H1 (cell line): ENCODE data around the gene TEX38.

Experiments used
- EZH2 ChIP-seq: fragments of 200-600 bp; sonication (generic); IDR thresholded peaks from 2 replicates; pipeline ENCODE4 v1.7.1; 2012; ENCODE audit warnings: low read depth, mild to moderate bottlenecking, moderate library complexity, low read length, inconsistent platforms; ENCODE audit not compliant: severe bottlenecking
- JUND ChIP-seq: IDR thresholded peaks from 2 replicates; pipeline ENCODE4 v1.6.1; 2011; ENCODE audit warnings: mild to moderate bottlenecking, improper control_type of control experiment, low read length
- POLR2A ChIP-seq, 2 experiments: IDR thresholded peaks; 1 replicate in 1 of 2; 2 replicates in 1 of 2; pipeline ENCODE4 v1.6.1; 2011; ENCODE audit warnings: low read depth in 2 of 2, low read length in 2 of 2, mild to moderate bottlenecking in 2 of 2; ENCODE audit errors: control extremely low read depth in 1 of 2
- SIN3A ChIP-seq, 2 experiments: IDR thresholded peaks in 1 of 2; conservative IDR thresholded peaks in 1 of 2; 2 replicates each; pipeline ENCODE4 v1.6.1; 2011 to 2012; ENCODE audit warnings: low read length in 2 of 2, improper control_type of control experiment in 1 of 2, low read depth in 1 of 2, mild to moderate bottlenecking in 1 of 2
- SUZ12 ChIP-seq: fragments of 200-600 bp; sonication (generic); IDR thresholded peaks from 2 replicates; pipeline ENCODE4 v1.6.1; 2012; ENCODE audit warnings: mild to moderate bottlenecking, inconsistent platforms, low read length, moderate library complexity, mixed read lengths
- TF ChIP-seq, protein P1 (sequence below), 3 experiments: IDR thresholded peaks; 1 replicate in 2 of 3; 2 replicates in 1 of 3; pipeline versions ENCODE4 v1.5.1 to v1.6.1; 2011; ENCODE audit warnings: low read length in 3 of 3, mild to moderate bottlenecking in 3 of 3, inconsistent platforms in 2 of 3, low read depth in 1 of 3, moderate library complexity in 1 of 3; ENCODE audit not compliant: insufficient read depth in 1 of 3; ENCODE audit errors: control extremely low read depth in 1 of 3

DNA sequence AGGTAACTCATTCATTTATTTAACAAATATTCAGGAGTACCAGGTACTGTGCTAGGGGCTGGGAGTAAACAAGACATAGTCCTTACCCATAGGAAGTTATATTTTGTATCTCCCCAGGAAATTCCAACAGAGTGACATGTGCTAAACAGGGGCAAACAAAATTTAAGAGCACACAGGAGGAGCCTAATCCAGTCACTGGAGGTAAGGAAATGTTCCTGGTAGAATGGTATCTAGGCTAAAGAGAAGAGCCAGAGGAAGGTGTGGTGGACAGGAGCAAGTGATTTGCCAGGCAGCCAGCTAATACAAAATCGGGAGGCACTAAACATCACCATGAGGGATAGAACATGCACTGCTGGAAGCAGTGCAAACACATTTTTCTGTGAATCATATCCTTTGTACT lies 10.4 kb downstream of the TEX38 start:
- TF ChIP-seq, protein P1, sequence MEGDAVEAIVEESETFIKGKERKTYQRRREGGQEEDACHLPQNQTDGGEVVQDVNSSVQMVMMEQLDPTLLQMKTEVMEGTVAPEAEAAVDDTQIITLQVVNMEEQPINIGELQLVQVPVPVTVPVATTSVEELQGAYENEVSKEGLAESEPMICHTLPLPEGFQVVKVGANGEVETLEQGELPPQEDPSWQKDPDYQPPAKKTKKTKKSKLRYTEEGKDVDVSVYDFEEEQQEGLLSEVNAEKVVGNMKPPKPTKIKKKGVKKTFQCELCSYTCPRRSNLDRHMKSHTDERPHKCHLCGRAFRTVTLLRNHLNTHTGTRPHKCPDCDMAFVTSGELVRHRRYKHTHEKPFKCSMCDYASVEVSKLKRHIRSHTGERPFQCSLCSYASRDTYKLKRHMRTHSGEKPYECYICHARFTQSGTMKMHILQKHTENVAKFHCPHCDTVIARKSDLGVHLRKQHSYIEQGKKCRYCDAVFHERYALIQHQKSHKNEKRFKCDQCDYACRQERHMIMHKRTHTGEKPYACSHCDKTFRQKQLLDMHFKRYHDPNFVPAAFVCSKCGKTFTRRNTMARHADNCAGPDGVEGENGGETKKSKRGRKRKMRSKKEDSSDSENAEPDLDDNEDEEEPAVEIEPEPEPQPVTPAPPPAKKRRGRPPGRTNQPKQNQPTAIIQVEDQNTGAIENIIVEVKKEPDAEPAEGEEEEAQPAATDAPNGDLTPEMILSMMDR (IDR thresholded peaks at IDR 0.05; ENCODE audit: control extremely low read depth in 1 of 3, insufficient read depth in 1 of 3, low read depth in 1 of 3, low read length in 3 of 3), result no peak
- TF ChIP-seq SIN3A (conservative IDR thresholded peaks at IDR 0.05 in 1 of 2, IDR thresholded peaks at IDR 0.05 in 1 of 2; ENCODE audit: low read depth in 1 of 2, low read length in 2 of 2) (no peak), JUND (no peak), SUZ12 (no peak), POLR2A (IDR thresholded peaks at IDR 0.05; ENCODE audit: control extremely low read depth in 1 of 2, low read depth in 2 of 2, low read length in 2 of 2) (no peak), EZH2 (no peak)
